Activated CD4-positive, alpha-beta memory T cell treated with anti-CD3 and anti-CD28 coated beads for 36 hours (primary cell): ENCODE results near the gene DUSP28. TPM values are rescaled to one million over a fixed set of nuclear protein-coding genes. Genes with fewer than 3 reads are reported as not detected.
"Not testable (repeated sequence)": the region's sequence is repeated elsewhere in the genome, so short reads cannot be mapped to it uniquely, and the experiment has no call there.

Source experiments
- CTCF ChIA-PET: fragments of 350-600 bp; sonication (Branson Sonifier 250); formaldehyde crosslinking; loops from one replicate; lab custom pipeline; 2021; ENCODE audit warnings: antibody characterized with exemption, inconsistent platforms; lab: Charles Lee
- POLR2A ChIA-PET: fragments of 350-600 bp; sonication (Branson Sonifier 250); formaldehyde crosslinking; loops from one replicate; lab custom pipeline; 2021; ENCODE audit warnings: antibody characterized with exemption; lab: Charles Lee
- DNase-seq: peaks from one replicate; pipeline ENCODE4 v3.0.0-alpha.2; 2020
- H3K27ac Mint-ChIP-seq: one replicate; pipeline ENCODE4 v1.8.0; 2021; ENCODE audit warnings: mixed read lengths
- H3K27me3 Mint-ChIP-seq: one replicate; pipeline ENCODE4 v1.8.0; 2021; ENCODE audit warnings: mixed read lengths
- H3K36me3 Mint-ChIP-seq: one replicate; pipeline ENCODE4 v1.8.0; 2021; ENCODE audit warnings: mixed read lengths
- H3K4me1 Mint-ChIP-seq: one replicate; pipeline ENCODE4 v1.8.0; 2021; ENCODE audit warnings: low read depth, mixed read lengths
- H3K4me3 Mint-ChIP-seq: one replicate; pipeline ENCODE4 v1.8.0; 2021; ENCODE audit warnings: mild to moderate bottlenecking, mixed read lengths
- H3K9me3 Mint-ChIP-seq: one replicate; pipeline ENCODE4 v1.8.0; 2021; ENCODE audit warnings: mixed read lengths
- intact Hi-C: fragments of 100-400 bp; cut with micrococcal nuclease; formaldehyde crosslinking; loops from one replicate; pipeline ENCODE4 v1.15.1; 2023
- total RNA-seq, 2 experiments: library from RNA; stranded (reverse); gene quantifications; one replicate each; pipeline ENCODE4 v1.2.3, GENCODE V29; 2021

Gene DUSP28
- total RNA-seq, 2 experiments from 2014 or later = 4.1 to 4.2 TPM

DNA sequence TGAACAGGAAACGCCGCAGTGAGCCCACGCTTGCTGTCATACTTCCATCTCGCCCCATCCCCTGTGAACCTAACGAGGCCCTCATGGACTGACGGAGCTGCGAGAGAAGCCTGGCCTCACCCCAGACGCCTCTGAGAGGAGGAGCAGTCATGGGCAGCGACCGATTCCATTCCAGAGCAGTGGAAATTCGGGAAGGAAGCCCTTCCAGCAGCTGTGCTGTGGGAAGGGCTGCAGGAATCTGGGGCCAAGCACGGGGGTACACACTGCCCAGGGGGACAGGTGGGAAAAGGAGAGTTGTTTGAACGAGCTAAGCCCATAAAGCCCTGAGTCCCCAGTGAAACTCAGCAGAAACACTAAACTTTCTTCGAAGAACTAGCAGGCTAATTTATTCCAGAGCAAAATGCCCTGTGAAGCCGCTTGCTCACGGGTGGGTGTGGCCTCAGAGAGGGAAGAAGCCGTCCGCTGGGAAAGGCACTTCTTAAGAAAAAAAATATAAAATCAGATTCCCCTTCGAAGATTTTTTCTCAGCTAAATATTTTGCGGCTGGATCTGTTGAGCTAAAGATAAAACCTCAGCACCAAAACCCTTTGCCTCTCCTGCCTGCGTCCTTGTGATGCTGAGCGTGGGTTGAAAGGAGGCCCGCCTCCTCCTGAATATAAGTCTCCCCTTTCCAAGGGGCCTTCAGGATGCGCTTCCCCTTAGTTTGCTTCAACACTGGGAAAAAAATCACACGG, 40.6 kb upstream of the DUSP28 start:
- H3K4me3 Mint-ChIP-seq = no peak overlapping the region
- DNase-seq = peak; percentile 2
- peaks cover 8% of the 10 kb centered on the region for H3K9me3 Mint-ChIP-seq
- no peaks in the 10 kb centered on the region for H3K27me3 Mint-ChIP-seq
- peaks cover 25% of the 10 kb centered on the region for H3K36me3 Mint-ChIP-seq
- POLR2A ChIA-PET = interaction anchor here (0.6 kb wide), 1 partner anchor 50 kb away, joined by 3 read pairs; no protein-coding TSS in a partner anchor
- no peak overlapping the region for H3K27ac Mint-ChIP-seq
- intact Hi-C loops = loop anchor here (10.0 kb wide), 1 partner anchor 185 kb away; no protein-coding TSS in a partner anchor
- CTCF ChIA-PET = no interaction called here
- H3K4me1 Mint-ChIP-seq = peaks cover 3% of the 10 kb centered on the region

DNA sequence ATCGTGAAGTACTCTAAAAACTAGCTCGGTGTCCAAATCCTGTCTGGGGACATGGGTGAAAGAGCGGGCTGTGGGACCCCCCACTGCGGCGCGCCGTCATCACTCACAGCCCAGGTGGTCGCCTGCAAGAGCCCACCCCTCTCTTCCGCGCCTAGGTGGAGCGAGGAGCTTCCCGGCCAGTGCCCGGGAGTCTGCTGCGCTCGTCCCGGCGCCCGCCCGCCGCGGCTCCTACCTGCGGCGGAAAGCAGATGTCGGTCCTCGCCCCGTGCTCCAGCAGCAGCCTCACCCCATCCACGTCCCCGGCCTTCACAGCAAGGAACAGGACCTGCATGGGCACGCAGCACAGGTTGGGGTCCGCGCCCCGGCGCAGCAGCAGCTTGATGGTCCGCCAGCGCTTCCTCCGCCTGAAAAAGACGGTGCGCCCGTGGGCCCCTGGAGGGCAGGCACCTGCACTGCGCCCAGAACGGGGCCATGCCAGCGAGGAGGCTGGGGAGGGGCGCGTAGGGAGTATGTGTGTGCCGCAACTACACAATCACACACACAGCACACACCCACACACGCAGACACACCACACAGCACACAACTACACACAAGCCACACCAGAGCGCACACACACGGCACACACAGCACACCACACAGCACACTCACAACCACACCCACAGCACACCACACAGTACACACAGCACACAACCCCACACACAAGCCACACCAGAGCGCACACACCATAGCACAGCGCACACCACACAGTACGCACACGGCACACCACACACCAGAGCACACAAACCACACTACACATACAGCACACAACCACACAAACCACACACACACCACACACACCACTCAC, 39.8 kb upstream of the DUSP28 start:
- intact Hi-C loops = no loop called here
- no peak overlapping the region for H3K4me3 Mint-ChIP-seq
- peak; percentile 8 for DNase-seq
- no peak overlapping the region for H3K27ac Mint-ChIP-seq
- H3K4me1 Mint-ChIP-seq = no peaks in the 10 kb centered on the region
- ChIA-PET POLR2A (no interaction called here), CTCF (no interaction called here)
- no peaks in the 10 kb centered on the region for H3K27me3 Mint-ChIP-seq
- H3K36me3 Mint-ChIP-seq = peaks cover 33% of the 10 kb centered on the region
- H3K9me3 Mint-ChIP-seq = peaks cover 15% of the 10 kb centered on the region

DNA sequence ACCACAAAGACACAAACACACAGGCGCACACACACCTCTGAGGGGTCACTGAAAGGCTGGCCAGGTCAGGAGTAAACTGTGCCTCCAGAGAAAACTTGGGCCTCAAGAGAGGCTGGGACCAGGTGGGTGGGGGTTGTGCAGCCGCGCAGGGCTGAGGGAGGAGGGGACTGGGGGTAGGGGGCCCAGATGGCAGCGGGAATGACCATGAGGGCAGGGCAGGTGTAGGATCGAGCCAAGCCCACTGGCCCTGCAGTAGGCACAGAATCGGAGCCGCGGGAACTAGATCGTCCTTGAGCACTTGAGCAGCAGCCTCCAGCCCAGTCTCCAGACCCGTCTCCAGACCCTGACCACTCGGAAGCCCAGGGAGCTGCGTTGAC, 39.2 kb upstream of the DUSP28 start:
- Mint-ChIP-seq H3K4me1 (no peaks in the 10 kb centered on the region), H3K36me3 (peaks cover 37% of the 10 kb centered on the region), H3K27ac (no peak overlapping the region), H3K9me3 (peaks cover 18% of the 10 kb centered on the region), H3K4me3 (no peak overlapping the region), H3K27me3 (no peaks in the 10 kb centered on the region)
- intact Hi-C loops = no loop called here
- ChIA-PET POLR2A (no interaction called here), CTCF (interaction anchor here (0.6 kb wide), 1 partner anchor 48 kb away, joined by 3 read pairs; no protein-coding TSS in a partner anchor)
- DNase-seq = peak; percentile 7

DNA sequence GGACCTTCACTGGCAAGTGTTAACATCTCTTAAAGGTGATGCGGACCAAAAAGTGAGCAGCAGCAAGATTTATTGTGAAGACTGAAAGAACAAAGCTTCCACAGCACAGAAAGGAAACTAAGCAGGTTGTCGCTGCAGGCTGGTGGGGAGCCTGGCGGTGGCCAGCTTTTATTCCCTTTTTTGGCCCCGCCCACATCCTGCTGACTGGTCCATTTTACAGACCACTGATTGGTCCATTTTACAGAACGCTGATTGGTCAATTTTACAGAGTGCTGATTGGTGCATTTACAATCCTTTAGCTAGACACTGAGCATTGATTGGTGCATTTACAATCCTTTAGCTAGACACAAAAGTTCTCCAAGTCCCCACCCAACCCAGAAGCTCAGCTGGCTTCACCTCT, 38.3 kb upstream of the DUSP28 start:
- H3K4me1 Mint-ChIP-seq, H3K27me3 Mint-ChIP-seq, POLR2A ChIA-PET, H3K27ac Mint-ChIP-seq, intact Hi-C loops, H3K4me3 Mint-ChIP-seq: not testable (repeated sequence)
- CTCF ChIA-PET = interaction anchor here (0.6 to 1.0 kb wide), 2 partner anchors 35 to 47 kb away, joined by 3 read pairs; no protein-coding TSS in a partner anchor
- H3K9me3 Mint-ChIP-seq = peaks cover 18% of the 10 kb centered on the region
- peak; percentile 12 for DNase-seq
- peaks cover 44% of the 10 kb centered on the region for H3K36me3 Mint-ChIP-seq

DNA sequence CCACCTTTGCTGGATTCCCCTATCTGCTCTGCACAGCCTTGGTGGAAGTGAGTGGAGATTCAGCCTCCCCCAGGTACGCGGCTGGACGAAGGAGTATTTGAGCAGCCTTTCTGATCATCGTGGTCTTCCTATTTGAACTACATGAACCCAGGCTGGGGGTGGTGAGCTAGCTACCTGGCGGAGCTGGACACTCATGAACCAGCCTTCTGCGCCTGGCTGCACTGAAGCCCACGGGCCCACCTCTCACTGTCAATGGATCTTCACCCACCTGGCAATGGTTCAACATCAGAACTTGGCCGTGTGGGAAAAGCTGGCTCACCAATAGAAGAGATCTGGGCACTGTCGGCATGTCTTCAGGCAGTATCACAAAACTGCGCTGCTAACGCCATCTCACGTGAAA, 37.8 kb upstream of the DUSP28 start:
- H3K4me1 Mint-ChIP-seq = no peaks in the 10 kb centered on the region
- intact Hi-C loops = no loop called here
- H3K27ac Mint-ChIP-seq = no peak overlapping the region
- H3K27me3 Mint-ChIP-seq = no peaks in the 10 kb centered on the region
- peaks cover 49% of the 10 kb centered on the region for H3K36me3 Mint-ChIP-seq
- ChIA-PET POLR2A (no interaction called here), CTCF (interaction anchor here (1.0 kb wide), 1 partner anchor 34 kb away, joined by 3 read pairs; no protein-coding TSS in a partner anchor)
- no peak overlapping the region for H3K4me3 Mint-ChIP-seq
- H3K9me3 Mint-ChIP-seq = peaks cover 22% of the 10 kb centered on the region
- DNase-seq = peak; percentile 1

DNA sequence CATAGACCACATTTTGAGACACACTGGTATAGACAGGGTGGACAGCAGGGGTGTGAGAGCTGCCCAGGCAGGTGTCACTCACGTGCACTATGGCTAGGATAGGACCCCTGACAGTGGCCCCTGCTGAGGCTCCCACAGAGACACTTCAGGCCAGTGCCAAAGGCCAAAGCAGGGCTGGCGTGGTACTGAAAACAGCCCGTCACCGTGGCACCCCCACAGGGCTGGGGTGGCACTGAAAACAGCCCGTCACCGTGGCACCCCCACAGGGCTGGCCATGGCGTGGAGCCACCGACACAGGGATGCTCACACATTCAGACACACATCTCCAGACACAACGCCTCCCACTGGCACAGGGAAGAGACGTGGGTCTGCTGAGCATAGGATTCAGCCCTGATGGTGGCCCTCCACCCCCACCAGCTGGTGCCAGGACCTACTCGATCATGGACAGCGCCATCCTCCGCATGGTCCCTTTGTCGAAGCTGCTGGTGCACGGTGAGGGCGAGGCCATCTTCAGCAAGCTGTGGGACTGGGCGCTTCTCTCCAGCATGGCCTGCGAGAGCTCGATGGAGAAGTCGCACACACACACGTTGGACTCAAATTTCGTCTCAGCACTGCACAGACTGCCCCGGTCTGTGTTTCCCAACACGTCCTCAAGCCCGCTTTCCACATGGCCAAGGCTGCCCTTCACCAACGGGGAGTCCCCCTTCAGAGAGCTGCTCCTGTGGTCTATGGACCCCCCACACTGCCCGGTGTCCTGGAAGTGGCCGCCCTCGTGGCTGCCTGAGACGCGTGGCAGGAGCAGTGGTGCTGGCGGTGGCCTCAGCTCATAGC, 36.5 kb upstream of the DUSP28 start:
- Mint-ChIP-seq H3K4me1 (no peaks in the 10 kb centered on the region), H3K27ac (no peak overlapping the region), H3K27me3 (no peaks in the 10 kb centered on the region), H3K9me3 (peaks cover 24% of the 10 kb centered on the region), H3K4me3 (no peak overlapping the region), H3K36me3 (peaks cover 56% of the 10 kb centered on the region)
- intact Hi-C loops = no loop called here
- ChIA-PET POLR2A (no interaction called here), CTCF (interaction anchor here (1.0 kb wide), 1 partner anchor 10 kb away, joined by 3 read pairs; no protein-coding TSS in a partner anchor)
- DNase-seq = no peak

DNA sequence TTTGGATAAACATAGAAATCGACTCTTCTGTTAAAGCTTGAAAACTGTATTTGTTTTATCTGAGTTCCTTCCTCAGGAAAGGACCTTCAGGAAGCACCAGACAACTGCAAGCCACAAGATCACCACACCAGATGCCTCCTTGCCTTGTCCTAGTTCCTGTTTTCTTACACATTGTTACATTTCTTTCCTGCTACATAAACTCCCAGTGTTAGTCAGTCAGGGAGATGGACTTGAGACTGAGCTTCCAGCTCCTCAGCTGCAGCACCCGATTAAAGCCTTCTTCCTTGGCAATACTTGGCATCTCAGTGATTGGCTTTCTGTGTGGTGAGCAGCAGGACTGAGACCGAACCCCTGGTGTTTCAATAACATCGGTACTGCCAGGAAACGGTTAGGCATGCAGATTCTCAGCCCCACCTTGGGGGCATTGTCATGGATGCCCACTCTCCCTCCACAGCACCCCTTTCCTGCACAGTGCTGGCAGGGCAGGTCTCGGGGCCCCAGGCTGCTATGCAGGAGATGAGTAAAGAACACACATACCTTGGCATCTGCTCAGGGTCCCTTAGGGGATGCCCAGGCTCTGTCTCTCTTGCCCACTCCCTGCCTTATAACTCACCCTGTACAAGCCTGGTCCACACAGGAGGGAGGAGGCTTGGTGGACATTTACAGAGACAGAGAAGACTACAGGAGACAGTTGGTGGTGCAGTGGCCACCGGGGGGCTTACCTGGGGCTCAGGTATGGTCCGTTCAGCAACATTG, 35.0 kb upstream of the DUSP28 start:
- Mint-ChIP-seq H3K27ac (no peak overlapping the region), H3K4me3 (no peak overlapping the region), H3K9me3 (peaks cover 24% of the 10 kb centered on the region), H3K27me3 (no peaks in the 10 kb centered on the region), H3K36me3 (peaks cover 67% of the 10 kb centered on the region), H3K4me1 (no peaks in the 10 kb centered on the region)
- intact Hi-C loops = no loop called here
- DNase-seq = no peak
- POLR2A ChIA-PET = no interaction called here
- CTCF ChIA-PET = no interaction called here

DNA sequence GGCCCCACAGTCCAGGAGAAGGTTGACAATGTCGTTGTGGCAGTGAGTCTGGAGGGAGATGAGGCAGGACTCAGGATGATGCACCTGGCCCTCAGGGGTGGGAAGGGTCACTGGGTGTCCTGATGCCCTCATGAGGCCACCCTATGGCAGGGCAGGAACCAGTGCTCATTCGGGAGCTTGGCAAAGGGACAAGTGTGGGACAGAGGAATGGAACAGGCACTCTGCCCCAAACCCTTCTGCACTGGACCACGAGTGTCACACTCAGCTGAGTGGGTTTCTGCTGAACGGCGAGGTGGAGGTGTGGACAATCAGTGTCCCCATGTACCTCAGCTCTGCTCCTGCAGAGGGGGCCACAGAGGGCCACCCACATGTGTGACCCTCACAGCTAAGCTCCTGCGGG, 34.4 kb upstream of the DUSP28 start:
- no peaks in the 10 kb centered on the region for H3K4me1 Mint-ChIP-seq
- no peak overlapping the region for H3K27ac Mint-ChIP-seq
- intact Hi-C loops = no loop called here
- ChIA-PET POLR2A (no interaction called here), CTCF (no interaction called here)
- H3K4me3 Mint-ChIP-seq = no peak overlapping the region
- no peak for DNase-seq
- no peaks in the 10 kb centered on the region for H3K27me3 Mint-ChIP-seq
- peaks cover 69% of the 10 kb centered on the region for H3K36me3 Mint-ChIP-seq
- peaks cover 24% of the 10 kb centered on the region for H3K9me3 Mint-ChIP-seq

DNA sequence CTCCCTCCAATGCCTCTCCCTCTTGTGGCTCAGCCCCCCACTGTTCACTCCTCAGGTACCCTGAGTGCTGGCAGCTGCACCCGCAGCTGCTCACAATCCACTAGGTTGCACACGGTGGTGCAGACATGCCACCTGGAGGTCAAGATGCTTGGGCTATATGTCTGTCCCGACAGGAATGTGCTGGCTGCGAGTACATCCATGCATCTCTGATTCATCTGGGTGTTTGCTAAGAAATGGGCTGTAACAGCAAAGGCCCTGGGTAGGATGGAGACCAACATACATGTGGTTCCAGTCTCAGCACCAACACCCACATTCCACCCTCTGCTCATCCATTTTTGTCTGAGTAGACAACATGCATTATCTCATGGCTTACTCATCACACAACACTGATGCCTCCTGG, 33.6 kb upstream of the DUSP28 start:
- ChIA-PET POLR2A (no interaction called here), CTCF (no interaction called here)
- H3K36me3 Mint-ChIP-seq = peaks cover 76% of the 10 kb centered on the region
- no peak for DNase-seq
- H3K27ac Mint-ChIP-seq = no peak overlapping the region
- H3K9me3 Mint-ChIP-seq = peaks cover 30% of the 10 kb centered on the region
- no peaks in the 10 kb centered on the region for H3K27me3 Mint-ChIP-seq
- H3K4me1 Mint-ChIP-seq = no peaks in the 10 kb centered on the region
- intact Hi-C loops = no loop called here
- H3K4me3 Mint-ChIP-seq = no peak overlapping the region

DNA sequence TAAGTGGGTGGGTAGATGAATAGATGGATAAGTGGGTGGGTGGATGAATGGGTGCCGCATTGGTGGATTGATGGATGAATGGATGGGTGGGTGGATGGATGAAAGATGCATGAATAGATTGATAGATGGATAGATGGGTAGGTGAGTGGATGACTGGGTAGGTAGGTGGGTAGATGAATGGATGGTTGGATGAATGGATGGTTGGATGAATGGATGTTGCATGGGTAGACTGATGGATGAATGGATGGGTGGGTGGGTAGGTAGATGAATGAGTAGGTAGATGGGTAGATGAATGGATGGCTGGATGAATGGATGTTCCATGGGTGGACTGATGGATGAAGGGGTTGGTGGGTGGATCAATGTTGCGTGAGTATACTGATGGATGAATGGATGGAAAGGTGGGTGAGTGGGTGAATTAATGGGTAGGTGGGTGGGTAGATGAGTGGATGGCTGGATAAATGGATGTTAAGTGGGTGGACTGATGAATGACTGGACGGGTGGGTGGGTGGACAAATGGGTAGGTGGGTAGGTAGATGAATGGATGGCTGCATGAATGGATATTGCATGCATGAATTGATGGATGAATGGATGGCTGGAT, 32.9 kb upstream of the DUSP28 start:
- H3K9me3 Mint-ChIP-seq = peaks cover 35% of the 10 kb centered on the region
- CTCF ChIA-PET = no interaction called here
- H3K4me3 Mint-ChIP-seq = no peak overlapping the region

More for the DNA sequence above, 32.9 kb upstream of the DUSP28 start:
- intact Hi-C loops = no loop called here
- DNase-seq = no peak
- no peaks in the 10 kb centered on the region for H3K27me3 Mint-ChIP-seq
- no peak overlapping the region for H3K27ac Mint-ChIP-seq
- peaks cover 78% of the 10 kb centered on the region for H3K36me3 Mint-ChIP-seq
- POLR2A ChIA-PET = no interaction called here
- H3K4me1 Mint-ChIP-seq = no peaks in the 10 kb centered on the region
